Activated CD4-positive, alpha-beta T cell treated with anti-CD3 and anti-CD28 coated beads for 48 hours (primary cell): ENCODE data around the gene GABRG3.

ENCODE experiments used
- DNase-seq: peaks from one replicate; pipeline ENCODE4 v3.0.0-alpha.2; 2020

GABRG3 gene

GRCh38 chr15:27482287-27482686 lies 511.3 kb downstream of the GABRG3 start:
- DNase-seq: no peak

- DNase-seq: no peak
Observed at GRCh38 chr15:27483124-27483523, 512.1 kb downstream of the GABRG3 start.

- DNase-seq: no peak
Observed at GRCh38 chr15:27485265-27485664, 514.3 kb downstream of the GABRG3 start.

- DNase-seq: no peak
Observed at GRCh38 chr15:27486051-27486450, 515.1 kb downstream of the GABRG3 start.

GRCh38 chr15:27486683-27487647 lies 516.0 kb downstream of the GABRG3 start:
- no peak for DNase-seq

GRCh38 chr15:27487846-27488245 lies 516.9 kb downstream of the GABRG3 start:
- no peak for DNase-seq

GRCh38 chr15:27490867-27491595 lies 520.0 kb downstream of the GABRG3 start:
- DNase-seq: no peak

- no peak for DNase-seq
Observed at GRCh38 chr15:27491666-27492621, 521.0 kb downstream of the GABRG3 start.

- no peak for DNase-seq
Observed at GRCh38 chr15:27495963-27496459, 525.0 kb downstream of the GABRG3 start.

GRCh38 chr15:27498700-27499099 lies 527.7 kb downstream of the GABRG3 start:
- no peak for DNase-seq

- DNase-seq: no peak
Observed at GRCh38 chr15:27499191-27499590, 528.2 kb downstream of the GABRG3 start.

GRCh38 chr15:27499719-27500118 lies 528.7 kb downstream of the GABRG3 start:
- DNase-seq: no peak

GRCh38 chr15:27500206-27500605 lies 529.2 kb downstream of the GABRG3 start:
- DNase-seq: no peak

GRCh38 chr15:27506752-27507151 lies 535.8 kb downstream of the GABRG3 start:
- DNase-seq: no peak

GRCh38 chr15:27509014-27509413 lies 538.0 kb downstream of the GABRG3 start:
- no peak for DNase-seq

GRCh38 chr15:27512281-27513001 lies 541.5 kb downstream of the GABRG3 start:
- DNase-seq: no peak

- DNase-seq: no peak
Observed at GRCh38 chr15:27514526-27514925, 543.5 kb downstream of the GABRG3 start.

GRCh38 chr15:27527490-27528067 lies 556.6 kb downstream of the GABRG3 start:
- no peak for DNase-seq

GRCh38 chr15:27529399-27529798 lies 558.4 kb downstream of the GABRG3 start:
- no peak for DNase-seq

- DNase-seq: no peak
Observed at GRCh38 chr15:27530994-27531393, 560.0 kb downstream of the GABRG3 start.

GRCh38 chr15:27532358-27532757 lies 561.4 kb downstream of the GABRG3 start:
- DNase-seq: no peak
